T-helper 2 cell (primary cell): ENCODE results near the gene GRID2.

Experiments
- DNase-seq, 5 experiments: peaks; one replicate each; pipeline versions ENCODE4 v3.0.0 to v3.0.0-alpha.2; 2012 to 2022

The GRID2 gene

GRCh38 chr4:93710847-93711430 is 1407.2 kb downstream of the GRID2 start:
- no peak for DNase-seq

- DNase-seq, result no peak
Observed at GRCh38 chr4:93718233-93718632, 1414.5 kb downstream of the GRID2 start.

GRCh38 chr4:93719552-93719951 is 1415.8 kb downstream of the GRID2 start:
- DNase-seq, result no peak

GRCh38 chr4:93722446-93722845 is 1418.7 kb downstream of the GRID2 start:
- no peak for DNase-seq

GRCh38 chr4:93730251-93730650 is 1426.5 kb downstream of the GRID2 start:
- no peak for DNase-seq

- no peak for DNase-seq
Observed at GRCh38 chr4:93730760-93731159, 1427.0 kb downstream of the GRID2 start.

GRCh38 chr4:93731456-93731855 is 1427.7 kb downstream of the GRID2 start:
- DNase-seq, result no peak

- DNase-seq, result no peak
Observed at GRCh38 chr4:93732509-93732908, 1428.7 kb downstream of the GRID2 start.

GRCh38 chr4:93740890-93741289 is 1437.1 kb downstream of the GRID2 start:
- no peak for DNase-seq

GRCh38 chr4:93743022-93743421 is 1439.3 kb downstream of the GRID2 start:
- DNase-seq, result no peak

- no peak for DNase-seq
Observed at GRCh38 chr4:93743635-93744034, 1439.9 kb downstream of the GRID2 start.

- DNase-seq, result no peak
Observed at GRCh38 chr4:93744961-93745360, 1441.2 kb downstream of the GRID2 start.

- DNase-seq, result no peak
Observed at GRCh38 chr4:93746031-93746430, 1442.3 kb downstream of the GRID2 start.

- no peak for DNase-seq
Observed at GRCh38 chr4:93747220-93747619, 1443.5 kb downstream of the GRID2 start.

- no peak for DNase-seq
Observed at GRCh38 chr4:93748373-93749291, 1444.9 kb downstream of the GRID2 start.

- DNase-seq, result no peak
Observed at GRCh38 chr4:93749292-93749761, 1445.6 kb downstream of the GRID2 start.

- DNase-seq, result no peak
Observed at GRCh38 chr4:93751411-93751810, 1447.6 kb downstream of the GRID2 start.

GRCh38 chr4:93756101-93756500 is 1452.3 kb downstream of the GRID2 start:
- no peak for DNase-seq

- DNase-seq, result no peak
Observed at GRCh38 chr4:93759506-93759905, 1455.7 kb downstream of the GRID2 start.

- no peak for DNase-seq
Observed at GRCh38 chr4:93760284-93760683, 1456.5 kb downstream of the GRID2 start.

GRCh38 chr4:93761286-93761685 is 1457.5 kb downstream of the GRID2 start:
- no peak for DNase-seq

GRCh38 chr4:93764639-93765246 is 1461.0 kb downstream of the GRID2 start:
- DNase-seq, result peak in 1 of 5 experiments; percentile 25

GRCh38 chr4:93767917-93768316 is 1464.2 kb downstream of the GRID2 start:
- DNase-seq, result no peak

GRCh38 chr4:93770201-93770600 is 1466.4 kb downstream of the GRID2 start:
- no peak for DNase-seq
